Measurements from ENCODE around the gene ROCK1.
"Not testable (repeated sequence)": the region's sequence is repeated elsewhere in the genome, so short reads cannot be mapped to it uniquely, and the experiment has no call there.

The ROCK1 gene

GRCh38 chr18:21049306-21049705 is 62.3 kb downstream of the ROCK1 start:
- DNase-seq: no peak

GRCh38 chr18:21047126-21047525 is 64.5 kb downstream of the ROCK1 start:
- DNase-seq: no peak

- DNase-seq: no peak
These were observed 71.1 kb downstream of the ROCK1 start for GRCh38 chr18:21040466-21040865.

GRCh38 chr18:21038201-21038600 is 73.4 kb downstream of the ROCK1 start:
- no peak for DNase-seq

- no peak for DNase-seq
These were observed 79.8 kb downstream of the ROCK1 start for GRCh38 chr18:21031845-21032244.

- not testable (repeated sequence) for DNase-seq
These were observed 93.4 kb downstream of the ROCK1 start for GRCh38 chr18:21018257-21018656.

GRCh38 chr18:21012308-21012707 is 99.3 kb downstream of the ROCK1 start:
- no peak for DNase-seq

- DNase-seq: no peak
These were observed 106.9 kb downstream of the ROCK1 start for GRCh38 chr18:21004726-21005125.

GRCh38 chr18:21000667-21001066 is 110.9 kb downstream of the ROCK1 start:
- DNase-seq: no peak

GRCh38 chr18:20997371-20997770 is 114.2 kb downstream of the ROCK1 start:
- DNase-seq: no peak

GRCh38 chr18:20996418-20996817 is 115.2 kb downstream of the ROCK1 start:
- no peak for DNase-seq

- DNase-seq: no peak
These were observed 122.9 kb downstream of the ROCK1 start for GRCh38 chr18:20988726-20989125.

- no peak for DNase-seq
These were observed 136.5 kb downstream of the ROCK1 start for GRCh38 chr18:20975077-20975476.

GRCh38 chr18:20971886-20972267 is 139.7 kb downstream of the ROCK1 start:
- peak; percentile 13 for DNase-seq

GRCh38 chr18:20966795-20967194 is 144.8 kb downstream of the ROCK1 start:
- DNase-seq: no peak

GRCh38 chr18:20963027-20963426 is 148.6 kb downstream of the ROCK1 start:
- no peak for DNase-seq

GRCh38 chr18:20960735-20961134 is 150.9 kb downstream of the ROCK1 start:
- no peak for DNase-seq

- not testable (repeated sequence) for DNase-seq
These were observed 160.8 kb downstream of the ROCK1 start for GRCh38 chr18:20950827-20951226.

All from 8988T (cell line).